Sigmoid colon (tissue), 7 donors: ENCODE data around the gene EDN3. TPM values are rescaled to one million over a fixed set of nuclear protein-coding genes. Genes with fewer than 3 reads are reported as not detected.

ENCODE experiments used
- DNase-seq: peaks from one replicate; pipeline ENCODE4 v3.0.0-alpha.2; 2019
- H3K27ac ChIP-seq, 4 donors: fragments of 200-600 bp; sonication (generic); one replicate each; pipeline ENCODE4 v1.5.1; 2016 to 2019; ENCODE audit warnings: mild to moderate bottlenecking in 1 of 4
- H3K27me3 ChIP-seq, 3 donors: fragments of 200-600 bp; sonication (generic); one replicate each; pipeline ENCODE4 v1.5.1; 2019; ENCODE audit warnings: mild to moderate bottlenecking in 1 of 3
- H3K36me3 ChIP-seq, 4 donors: fragments of 200-600 bp; sonication (generic); one replicate each; pipeline ENCODE4 v1.5.1; 2016 to 2019
- H3K4me1 ChIP-seq, 4 donors: fragments of 200-600 bp; sonication (generic); one replicate each; pipeline ENCODE4 v1.5.1; 2017 to 2019
- H3K4me3 ChIP-seq, 4 donors: fragments of 200-600 bp; sonication (generic); one replicate each; pipeline ENCODE4 v1.5.1; 2017 to 2019; ENCODE audit warnings: mild to moderate bottlenecking in 2 of 4, moderate library complexity in 1 of 4
- H3K9me3 ChIP-seq, 4 donors: fragments of 200-600 bp in 3 of 4; sonication (generic) in 3 of 4; one replicate each; pipeline versions ENCODE4 v1.5.1 to v1.6.1; 2013 to 2019
- EP300 ChIP-seq, 4 donors: sonication (generic); formaldehyde crosslinking; IDR thresholded peaks; one replicate each; pipeline ENCODE4 v1.6.1; 2017; ENCODE audit warnings: antibody characterized with exemption in 4 of 4
- POLR2A ChIP-seq, 2 donors: fragments of 450-650 bp; IDR thresholded peaks; one replicate each; pipeline ENCODE4 v1.6.1; 2016; ENCODE audit warnings: antibody characterized with exemption in 2 of 2, mild to moderate bottlenecking in 2 of 2, moderate library complexity in 2 of 2
- POLR2AphosphoS5 ChIP-seq, 4 donors: sonication (generic); formaldehyde crosslinking; IDR thresholded peaks; one replicate each; pipeline ENCODE4 v1.6.1; 2017; ENCODE audit warnings: antibody characterized with exemption in 4 of 4
- WGBS, 2 donors: extraction: QIAGEN DNeasy Blood & Tissue Kit; methylation state at CpG; one replicate each; pipeline ENCODE4 v1.1.7; 2013; 5-methylcytosine and 5-hydroxymethylcytosine counted together
- intact Hi-C: fragments of 100-400 bp; cut with DNase I; formaldehyde crosslinking; loops from one replicate; pipeline ENCODE4 v1.15.1; 2023
- polyA plus RNA-seq, 3 donors: library from polyadenylated mRNA; stranded (reverse); fragments of 200-250 nt; gene quantifications; one replicate each; pipeline ENCODE4 v1.2.3, GENCODE V29; 2013
- total RNA-seq, 4 donors: library from RNA; depleted of rRNA; stranded (reverse); fragments of >200 nt; gene quantifications; one replicate each; pipeline ENCODE4 v1.1.0, GENCODE V29; 2016
- TF ChIP-seq, protein P1 (sequence below), 4 experiments: fragments of 450-650 bp in 3 of 4; fragments of 200-600 bp in 1 of 4; IDR thresholded peaks; one replicate each; pipeline ENCODE4 v1.5.1; 2016 to 2019; ENCODE audit warnings: antibody characterized with exemption in 4 of 4, mild to moderate bottlenecking in 3 of 4, moderate library complexity in 2 of 4
- donor health status: healthy with polysubstance abuse.
- donor health status: Bipolar disorder and iron deficiency.
- donor health status: healthy.

Gene EDN3
- total and polyA plus RNA-seq, 7 donors: 0.27 to 28.8 (median 1.8) TPM

DNA sequence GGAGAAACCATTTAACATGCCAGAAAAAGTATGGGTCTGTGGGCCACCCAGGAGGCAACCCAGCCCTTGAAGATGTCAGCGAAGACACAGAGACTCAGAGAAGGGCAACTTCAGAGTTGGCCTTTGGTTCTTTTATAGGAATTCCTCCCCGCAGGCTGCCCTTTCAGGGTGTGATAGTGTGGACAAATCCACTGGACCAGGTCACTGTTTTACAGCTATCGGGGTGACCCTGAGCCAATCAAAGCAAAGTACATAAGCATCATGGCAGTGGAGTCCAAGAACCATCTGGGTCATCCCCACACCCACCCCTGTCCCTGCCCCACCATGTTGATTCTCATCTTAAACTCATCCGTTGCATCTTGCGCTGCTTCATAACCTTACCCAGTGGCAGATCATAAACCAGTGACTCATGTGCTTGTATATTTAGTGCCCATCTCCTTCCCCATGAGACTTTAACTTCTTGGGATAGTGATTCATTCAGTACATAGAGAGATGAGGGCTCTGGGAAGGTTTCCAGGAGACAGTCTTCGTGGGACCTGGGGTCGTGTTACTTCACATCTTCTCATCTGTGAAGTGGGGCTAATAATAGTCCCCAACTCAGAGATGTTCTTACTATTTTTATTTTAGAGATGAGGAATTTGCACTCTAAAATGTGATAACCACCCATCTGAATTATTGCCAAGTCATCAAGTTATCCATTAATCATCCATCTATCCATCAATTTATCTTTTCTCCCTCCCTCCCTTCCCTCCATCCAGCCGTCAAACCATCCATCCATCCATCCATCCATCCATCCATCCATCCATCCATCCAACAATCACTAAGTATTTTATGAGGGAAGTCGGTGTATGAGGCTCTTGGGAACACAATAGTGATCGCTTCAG lies 51.0 kb downstream of the EDN3 start:
- peaks cover 0 to 7% (median 6%) of the 10 kb centered on the region in 4 donors for H3K4me1 ChIP-seq
- intact Hi-C loops: no loop called here
- TF ChIP-seq EP300 (IDR thresholded peaks at IDR 0.05): no peak
- TF ChIP-seq, protein P1, sequence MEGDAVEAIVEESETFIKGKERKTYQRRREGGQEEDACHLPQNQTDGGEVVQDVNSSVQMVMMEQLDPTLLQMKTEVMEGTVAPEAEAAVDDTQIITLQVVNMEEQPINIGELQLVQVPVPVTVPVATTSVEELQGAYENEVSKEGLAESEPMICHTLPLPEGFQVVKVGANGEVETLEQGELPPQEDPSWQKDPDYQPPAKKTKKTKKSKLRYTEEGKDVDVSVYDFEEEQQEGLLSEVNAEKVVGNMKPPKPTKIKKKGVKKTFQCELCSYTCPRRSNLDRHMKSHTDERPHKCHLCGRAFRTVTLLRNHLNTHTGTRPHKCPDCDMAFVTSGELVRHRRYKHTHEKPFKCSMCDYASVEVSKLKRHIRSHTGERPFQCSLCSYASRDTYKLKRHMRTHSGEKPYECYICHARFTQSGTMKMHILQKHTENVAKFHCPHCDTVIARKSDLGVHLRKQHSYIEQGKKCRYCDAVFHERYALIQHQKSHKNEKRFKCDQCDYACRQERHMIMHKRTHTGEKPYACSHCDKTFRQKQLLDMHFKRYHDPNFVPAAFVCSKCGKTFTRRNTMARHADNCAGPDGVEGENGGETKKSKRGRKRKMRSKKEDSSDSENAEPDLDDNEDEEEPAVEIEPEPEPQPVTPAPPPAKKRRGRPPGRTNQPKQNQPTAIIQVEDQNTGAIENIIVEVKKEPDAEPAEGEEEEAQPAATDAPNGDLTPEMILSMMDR (IDR thresholded peaks at IDR 0.05): no peak
- no peak for TF ChIP-seq POLR2AphosphoS5 (IDR thresholded peaks at IDR 0.05)
- TF ChIP-seq POLR2A (IDR thresholded peaks at IDR 0.05): no peak

DNA sequence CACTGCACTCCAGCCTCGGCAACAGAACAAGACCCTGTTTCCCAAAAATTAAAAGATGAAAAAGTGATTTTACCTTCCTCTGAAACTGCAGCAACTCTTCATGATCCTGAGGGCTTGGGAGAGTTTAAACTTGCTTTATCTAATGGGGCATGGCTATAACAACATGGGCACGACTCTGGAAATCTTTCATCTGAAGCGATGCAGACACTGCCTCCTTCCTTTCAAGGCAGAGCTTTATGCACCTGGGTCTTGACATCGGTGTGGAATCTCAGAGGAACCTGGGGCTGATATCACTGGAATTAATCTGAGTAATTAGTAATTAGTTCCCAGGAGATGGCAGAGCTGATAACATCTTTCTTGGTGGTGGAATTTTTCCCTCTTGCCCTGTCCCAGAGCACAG lies 52.1 kb downstream of the EDN3 start:
- 88% methylated on average over 4 of the region's 4 CpGs for whole genome bisulfite sequencing, 2 donors
- Histone ChIP-seq H3K9me3 (no peaks in the 10 kb centered on the region), H3K36me3 (no peaks in the 10 kb centered on the region), H3K27ac (no peak overlapping the region), H3K27me3 (peaks cover 0 to 5% (median 2%) of the 10 kb centered on the region in 3 donors), H3K4me3 (no peak overlapping the region), H3K4me1 (peaks cover 0 to 7% (median 6%) of the 10 kb centered on the region in 4 donors)
- intact Hi-C loops: no loop called here
- TF ChIP-seq POLR2A (IDR thresholded peaks at IDR 0.05) (no peak), POLR2AphosphoS5 (IDR thresholded peaks at IDR 0.05) (no peak), EP300 (IDR thresholded peaks at IDR 0.05) (no peak)
- TF ChIP-seq, protein P1 (IDR thresholded peaks at IDR 0.05): no peak
- DNase-seq: no peak

More for the DNA sequence above, 51.0 kb downstream of the EDN3 start:
- 55 to 77% methylated on average over 10 of the region's 10 CpGs for WGBS, 2 donors
- Histone ChIP-seq H3K4me3 (no peak overlapping the region), H3K36me3 (no peaks in the 10 kb centered on the region), H3K9me3 (no peaks in the 10 kb centered on the region), H3K27ac (no peak overlapping the region), H3K27me3 (no peaks in the 10 kb centered on the region)
- DNase-seq: no peak

DNA sequence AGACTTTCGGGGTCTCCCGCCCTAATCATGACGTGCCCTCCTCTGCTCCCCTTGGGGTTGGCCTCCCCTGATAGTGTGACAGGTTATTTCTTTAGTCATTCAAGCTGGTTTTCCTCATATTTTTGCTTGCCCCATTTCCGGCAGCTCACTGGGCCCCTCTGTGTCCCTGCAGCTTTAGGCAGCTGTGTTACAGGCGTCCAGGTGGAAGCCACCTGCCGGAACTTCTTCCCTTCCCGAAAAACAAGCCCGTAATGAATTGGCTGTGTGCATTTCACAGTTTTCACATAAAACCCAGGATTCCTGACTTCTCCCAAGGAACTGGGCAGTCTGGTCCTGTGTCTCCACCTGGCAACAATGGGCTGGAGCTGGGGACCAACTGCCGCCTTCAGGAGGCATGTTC lies 52.6 kb downstream of the EDN3 start:
- H3K9me3 ChIP-seq: no peaks in the 10 kb centered on the region
- H3K27ac ChIP-seq: no peak overlapping the region
- WGBS, 2 donors: 86 to 91% methylated on average over 9 of the region's 9 CpGs
- intact Hi-C loops: no loop called here
- H3K36me3 ChIP-seq: no peaks in the 10 kb centered on the region
- H3K27me3 ChIP-seq: peaks cover 0 to 5% (median 4%) of the 10 kb centered on the region in 3 donors
- no peak for DNase-seq
- H3K4me3 ChIP-seq: no peak overlapping the region
- peaks cover 0 to 7% (median 6%) of the 10 kb centered on the region in 4 donors for H3K4me1 ChIP-seq
- TF ChIP-seq POLR2AphosphoS5 (IDR thresholded peaks at IDR 0.05) (peak in 1 of 4 donors; percentile 20), POLR2A (IDR thresholded peaks at IDR 0.05) (no peak), EP300 (IDR thresholded peaks at IDR 0.05) (no peak)

DNA sequence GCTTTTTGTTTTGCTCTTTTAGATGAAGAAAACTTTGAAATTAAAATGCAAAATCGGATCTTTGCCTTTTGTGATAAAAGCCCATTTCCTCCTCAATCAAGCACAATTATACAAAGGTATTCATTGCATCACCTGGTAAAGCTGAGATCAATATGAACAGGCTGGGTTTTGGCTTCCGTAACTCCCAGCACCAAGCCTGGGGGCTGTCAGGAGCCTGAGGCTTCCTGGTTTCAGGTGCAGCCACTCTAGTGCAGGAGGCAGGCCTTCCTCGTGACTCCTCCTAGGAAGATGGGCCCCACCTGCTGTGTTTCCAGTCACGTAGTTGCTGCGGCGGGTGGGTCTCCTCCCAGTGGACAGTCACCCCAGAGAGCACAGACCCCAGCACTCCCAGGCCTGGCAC lies 54.0 kb downstream of the EDN3 start:
- Histone ChIP-seq H3K27me3 (peaks cover 0 to 5% (median 4%) of the 10 kb centered on the region in 3 donors), H3K27ac (no peak overlapping the region), H3K4me1 (peaks cover 0 to 7% (median 6%) of the 10 kb centered on the region in 4 donors), H3K9me3 (no peaks in the 10 kb centered on the region), H3K36me3 (no peaks in the 10 kb centered on the region), H3K4me3 (no peak overlapping the region)
- intact Hi-C loops: no loop called here
- TF ChIP-seq, protein P1 (IDR thresholded peaks at IDR 0.05): no peak
- TF ChIP-seq EP300 (IDR thresholded peaks at IDR 0.05): no peak
- TF ChIP-seq POLR2AphosphoS5 (IDR thresholded peaks at IDR 0.05): no peak
- TF ChIP-seq POLR2A (IDR thresholded peaks at IDR 0.05): no peak
- 87 to 88% methylated on average over 6 of the region's 6 CpGs for WGBS, 2 donors
- DNase-seq: no peak

DNA sequence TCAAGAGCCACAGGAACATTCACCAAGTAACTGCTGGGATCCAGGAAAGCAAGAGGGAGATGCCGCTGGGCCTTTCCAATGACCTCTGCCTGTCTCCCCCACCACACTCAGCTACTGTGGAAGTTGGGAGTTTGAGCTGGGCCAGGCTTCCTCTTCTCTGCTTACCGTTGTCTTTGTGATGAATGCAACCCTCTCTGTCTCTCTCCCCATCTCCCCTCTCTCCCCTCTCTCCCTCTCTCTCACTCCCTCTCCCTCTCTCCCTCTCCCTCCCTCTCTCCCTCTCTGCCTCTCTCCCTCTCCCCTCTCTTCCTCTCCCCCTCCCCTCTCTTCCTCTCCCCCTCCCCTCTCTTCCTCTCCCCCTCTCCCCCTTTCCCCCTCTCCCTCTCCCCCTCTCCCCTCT lies 54.8 kb downstream of the EDN3 start:
- DNase-seq: no peak
- Histone ChIP-seq H3K4me1 (peaks cover 0 to 7% (median 6%) of the 10 kb centered on the region in 4 donors), H3K36me3 (no peaks in the 10 kb centered on the region), H3K9me3 (no peaks in the 10 kb centered on the region), H3K4me3 (no peak overlapping the region), H3K27me3 (peaks cover 0 to 5% (median 4%) of the 10 kb centered on the region in 3 donors), H3K27ac (no peak overlapping the region)
- 75 to 86% methylated on average over 2 of the region's 2 CpGs for WGBS, 2 donors
- TF ChIP-seq, protein P1 (IDR thresholded peaks at IDR 0.05): no peak
- TF ChIP-seq POLR2A (IDR thresholded peaks at IDR 0.05): no peak
- TF ChIP-seq POLR2AphosphoS5 (IDR thresholded peaks at IDR 0.05): no peak
- no peak for TF ChIP-seq EP300 (IDR thresholded peaks at IDR 0.05)
- intact Hi-C loops: no loop called here
